Skeletal muscle satellite cell (primary cell): ENCODE results near the gene GRK5.
A peak's percentile ranks its signal among the peaks of the same experiment; 100 is the strongest.

Experiments
- H3K27me3 ChIP-seq: 2 replicates; pipeline ENCODE4 v1.7.0; 2013; ENCODE audit warnings: low read length; ENCODE audit not compliant: control insufficient read depth, insufficient read depth
- H3K36me3 ChIP-seq: 2 replicates; pipeline ENCODE4 v1.7.0; 2013; ENCODE audit warnings: mild to moderate bottlenecking, control low read depth, low read length; ENCODE audit not compliant: insufficient read depth
- H3K4me1 ChIP-seq: 2 replicates; pipeline ENCODE4 v1.7.0; 2013; ENCODE audit warnings: low read length; ENCODE audit not compliant: control insufficient read depth, insufficient read depth
- H3K4me2 ChIP-seq: 2 replicates; pipeline ENCODE4 v1.7.0; 2013; ENCODE audit warnings: mild to moderate bottlenecking, low read length
- H3K4me3 ChIP-seq: 2 replicates; pipeline ENCODE4 v1.7.0; 2013; ENCODE audit warnings: low read length
- H3K9ac ChIP-seq: 2 replicates; pipeline ENCODE4 v1.7.0; 2013; ENCODE audit warnings: mild to moderate bottlenecking, low read depth, low read length, moderate library complexity
- H3K9me3 ChIP-seq: replicated peaks from 2 replicates; pipeline ENCODE4 v1.7.0; 2013; ENCODE audit warnings: mild to moderate bottlenecking, control low read depth, low read length

The GRK5 gene

DNA sequence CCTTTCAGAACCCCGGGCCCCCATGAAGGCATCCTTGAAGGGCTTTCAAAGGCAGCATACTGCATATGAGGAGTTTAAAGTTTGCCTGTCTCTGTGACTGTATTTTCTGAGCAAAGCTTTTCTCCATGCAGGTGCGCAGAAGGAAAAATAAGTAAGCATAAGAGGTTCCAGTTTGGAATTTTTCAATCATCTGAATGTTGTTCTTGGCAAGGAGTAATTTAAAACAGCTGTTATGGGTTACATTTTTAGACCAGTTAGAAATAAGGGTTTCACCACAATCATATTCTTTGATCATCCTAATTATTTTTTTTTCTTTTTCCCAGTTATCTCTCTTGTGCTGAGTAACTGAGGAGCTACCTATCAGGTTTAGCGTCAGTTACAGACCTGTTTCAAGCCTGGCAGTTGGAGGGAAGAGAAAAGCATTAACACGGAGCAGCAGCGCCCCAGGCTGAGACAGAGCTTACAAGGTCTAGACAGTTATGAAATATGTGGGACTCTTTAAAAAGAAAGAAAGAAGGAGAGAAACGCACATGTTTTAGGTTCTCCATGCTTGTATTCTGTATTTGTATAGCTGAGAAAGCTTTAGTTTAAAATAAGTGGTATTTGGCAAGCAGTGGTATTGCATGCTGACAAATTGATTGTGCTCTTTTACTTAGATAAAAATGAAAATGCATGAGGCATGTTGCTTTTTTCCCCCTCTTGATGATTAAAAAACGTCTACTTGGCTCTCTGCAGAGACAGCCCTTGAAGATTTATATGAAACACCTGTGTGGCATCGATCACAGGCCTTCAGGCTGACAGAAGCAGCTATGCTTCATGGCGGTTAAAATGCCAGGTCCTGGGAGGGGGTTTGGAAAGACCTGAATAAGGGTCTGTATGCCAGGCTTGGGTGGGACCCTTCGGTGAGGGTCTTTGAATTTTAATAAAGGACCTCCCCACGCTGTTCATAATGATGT, 157.6 kb downstream of the GRK5 start:
- Histone ChIP-seq H3K4me2 (no peak overlapping the region), H3K9ac (no peak overlapping the region), H3K36me3 (no peaks in the 10 kb centered on the region), H3K9me3 (no peaks in the 10 kb centered on the region), H3K4me3 (no peak overlapping the region), H3K27me3 (peaks cover 12% of the 10 kb centered on the region), H3K4me1 (peaks cover 18% of the 10 kb centered on the region)

DNA sequence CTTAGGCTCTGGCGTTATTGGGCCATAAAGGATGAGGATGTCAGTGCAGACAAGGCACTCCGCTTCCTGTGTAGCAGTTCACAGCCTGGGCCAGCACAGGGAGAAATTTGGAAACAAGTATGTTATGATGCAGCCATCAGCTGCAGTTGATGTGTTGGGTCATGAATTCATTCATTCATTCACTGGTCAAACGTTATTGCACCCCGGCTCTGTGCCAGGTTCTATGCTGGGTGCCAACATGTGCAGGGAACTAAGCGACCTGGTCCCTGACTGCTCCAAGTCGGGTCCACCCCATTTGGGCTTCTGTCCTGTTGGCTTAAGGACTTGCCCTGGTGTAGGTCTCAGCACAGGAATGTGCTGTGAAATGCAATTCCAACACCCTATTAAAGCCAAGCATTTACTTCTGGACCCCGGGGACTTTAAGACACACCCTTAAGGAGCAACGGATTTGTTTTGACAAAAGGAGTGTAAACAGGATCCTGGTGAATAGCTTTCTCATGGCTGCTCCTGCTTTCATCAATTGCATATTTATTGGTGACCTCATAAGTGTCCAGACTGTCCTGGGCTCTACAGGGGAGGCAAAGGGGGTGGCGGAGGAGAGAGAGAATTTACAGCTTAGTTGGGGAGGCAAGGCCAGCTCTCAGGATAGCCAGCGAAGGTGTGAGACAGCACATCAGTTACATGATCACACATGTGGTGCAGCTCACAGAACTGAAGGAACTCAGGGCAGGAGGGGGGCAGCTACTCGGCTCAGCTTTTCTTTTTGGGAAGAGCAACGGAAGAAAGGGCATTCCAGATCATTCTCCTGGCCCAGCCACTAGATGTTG, 158.6 kb downstream of the GRK5 start:
- Histone ChIP-seq H3K9ac (no peak overlapping the region), H3K36me3 (no peaks in the 10 kb centered on the region), H3K4me3 (no peak overlapping the region), H3K4me2 (no peak overlapping the region), H3K27me3 (peaks cover 12% of the 10 kb centered on the region), H3K9me3 (no peaks in the 10 kb centered on the region), H3K4me1 (peaks cover 28% of the 10 kb centered on the region)

DNA sequence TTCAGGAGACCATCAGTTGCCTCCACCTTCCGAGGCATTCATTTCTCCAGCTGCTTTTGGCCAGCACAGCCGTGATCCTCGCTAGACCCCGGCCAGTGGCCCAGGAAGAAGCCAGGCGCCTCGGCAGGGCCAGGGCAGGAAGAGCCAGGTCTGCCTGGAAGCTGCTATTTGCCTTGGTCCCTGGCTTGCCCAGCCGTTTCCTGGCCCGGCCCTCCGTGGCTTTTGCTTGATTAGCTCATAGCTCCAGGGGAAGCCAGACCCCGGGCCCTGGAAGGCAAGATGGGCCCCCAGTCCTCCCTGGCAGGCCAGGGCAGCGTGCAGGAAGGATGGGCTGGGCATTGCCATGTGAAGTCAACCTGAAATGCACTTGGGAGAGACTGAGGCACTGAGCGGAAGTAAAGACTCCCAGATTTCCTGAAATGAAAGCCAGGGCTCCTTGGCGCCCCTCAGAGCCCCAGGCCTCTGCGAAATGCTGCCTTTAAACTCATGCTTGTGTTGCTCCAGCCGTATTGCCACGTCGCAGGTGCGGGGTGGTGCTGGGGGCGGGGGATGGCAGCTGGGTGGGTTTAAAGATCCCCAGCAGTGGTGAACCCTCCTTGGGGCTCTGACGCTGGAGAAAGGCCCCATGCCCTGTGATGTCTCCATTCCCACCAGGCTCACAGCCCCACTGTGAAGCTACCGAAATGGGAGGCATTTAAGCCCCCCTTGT, 160.6 kb downstream of the GRK5 start:
- H3K36me3 ChIP-seq, result no peaks in the 10 kb centered on the region
- H3K27me3 ChIP-seq, result peaks cover 12% of the 10 kb centered on the region
- no peaks in the 10 kb centered on the region for H3K9me3 ChIP-seq
- no peak overlapping the region for H3K9ac ChIP-seq
- no peak overlapping the region for H3K4me2 ChIP-seq
- no peak overlapping the region for H3K4me3 ChIP-seq
- peaks cover 36% of the 10 kb centered on the region for H3K4me1 ChIP-seq

GRCh38 chr10:119368581-119368980, 161.2 kb downstream of the GRK5 start:
- Histone ChIP-seq H3K4me2 (no peak overlapping the region), H3K36me3 (no peaks in the 10 kb centered on the region), H3K4me3 (no peak overlapping the region), H3K9ac (no peak overlapping the region), H3K27me3 (peaks cover 12% of the 10 kb centered on the region), H3K4me1 (peaks cover 36% of the 10 kb centered on the region), H3K9me3 (no peaks in the 10 kb centered on the region)

- Histone ChIP-seq H3K27me3 (peaks cover 12% of the 10 kb centered on the region), H3K4me2 (peak overlapping the region; percentile 41), H3K36me3 (no peaks in the 10 kb centered on the region), H3K4me3 (no peak overlapping the region), H3K4me1 (peaks cover 36% of the 10 kb centered on the region), H3K9me3 (no peaks in the 10 kb centered on the region), H3K9ac (peak overlapping the region; percentile 4)
Observed at GRCh38 chr10:119368991-119369869, 161.9 kb downstream of the GRK5 start.

- no peaks in the 10 kb centered on the region for H3K36me3 ChIP-seq
- peaks cover 30% of the 10 kb centered on the region for H3K4me1 ChIP-seq
- H3K27me3 ChIP-seq, result peaks cover 12% of the 10 kb centered on the region
- no peaks in the 10 kb centered on the region for H3K9me3 ChIP-seq
- H3K4me2 ChIP-seq, result peak overlapping the region; percentile 77
- H3K9ac ChIP-seq, result peak overlapping the region; percentile 62
- peak overlapping the region; percentile 41 for H3K4me3 ChIP-seq
Observed at GRCh38 chr10:119370111-119370741, 162.9 kb downstream of the GRK5 start.

DNA sequence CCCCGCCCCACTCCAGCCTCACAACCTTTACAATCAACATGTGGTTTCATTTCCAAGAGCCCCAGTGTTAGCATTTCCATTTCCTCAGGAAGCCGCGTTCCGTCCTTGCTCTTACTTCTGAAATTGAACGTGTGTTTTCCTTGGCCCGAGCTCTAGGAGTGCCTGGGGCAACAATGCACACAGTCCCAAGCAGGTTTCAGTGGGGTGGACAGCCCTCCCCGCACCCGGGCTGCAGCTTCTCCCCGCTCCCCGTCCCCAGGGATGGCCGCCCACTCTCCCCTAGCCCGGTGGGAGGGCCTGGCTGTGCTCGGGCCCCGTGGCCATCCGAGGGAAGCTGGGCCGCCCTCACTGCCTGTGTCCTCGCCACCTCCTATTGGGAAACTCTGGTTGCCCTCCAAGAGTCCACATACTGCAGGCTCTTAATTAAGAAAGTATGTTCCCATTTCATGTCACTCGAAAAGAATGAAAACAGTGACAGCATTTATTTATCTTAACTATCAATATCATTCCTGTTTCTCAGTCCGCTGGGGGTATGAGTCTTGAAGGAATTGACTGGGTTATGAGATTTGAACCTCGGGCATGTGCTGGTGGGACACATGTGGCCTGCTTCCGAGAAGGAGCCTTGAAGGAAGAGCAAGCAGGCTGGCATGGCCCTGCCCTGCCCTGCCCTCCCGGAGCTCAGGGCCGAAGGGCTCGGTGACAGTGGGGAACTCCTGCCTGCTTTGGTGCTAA, 163.8 kb downstream of the GRK5 start:
- Histone ChIP-seq H3K27me3 (peaks cover 5% of the 10 kb centered on the region), H3K9me3 (no peaks in the 10 kb centered on the region), H3K36me3 (no peaks in the 10 kb centered on the region), H3K9ac (peak overlapping the region; percentile 62), H3K4me1 (peaks cover 32% of the 10 kb centered on the region), H3K4me3 (no peak overlapping the region), H3K4me2 (peak overlapping the region; percentile 77)

DNA sequence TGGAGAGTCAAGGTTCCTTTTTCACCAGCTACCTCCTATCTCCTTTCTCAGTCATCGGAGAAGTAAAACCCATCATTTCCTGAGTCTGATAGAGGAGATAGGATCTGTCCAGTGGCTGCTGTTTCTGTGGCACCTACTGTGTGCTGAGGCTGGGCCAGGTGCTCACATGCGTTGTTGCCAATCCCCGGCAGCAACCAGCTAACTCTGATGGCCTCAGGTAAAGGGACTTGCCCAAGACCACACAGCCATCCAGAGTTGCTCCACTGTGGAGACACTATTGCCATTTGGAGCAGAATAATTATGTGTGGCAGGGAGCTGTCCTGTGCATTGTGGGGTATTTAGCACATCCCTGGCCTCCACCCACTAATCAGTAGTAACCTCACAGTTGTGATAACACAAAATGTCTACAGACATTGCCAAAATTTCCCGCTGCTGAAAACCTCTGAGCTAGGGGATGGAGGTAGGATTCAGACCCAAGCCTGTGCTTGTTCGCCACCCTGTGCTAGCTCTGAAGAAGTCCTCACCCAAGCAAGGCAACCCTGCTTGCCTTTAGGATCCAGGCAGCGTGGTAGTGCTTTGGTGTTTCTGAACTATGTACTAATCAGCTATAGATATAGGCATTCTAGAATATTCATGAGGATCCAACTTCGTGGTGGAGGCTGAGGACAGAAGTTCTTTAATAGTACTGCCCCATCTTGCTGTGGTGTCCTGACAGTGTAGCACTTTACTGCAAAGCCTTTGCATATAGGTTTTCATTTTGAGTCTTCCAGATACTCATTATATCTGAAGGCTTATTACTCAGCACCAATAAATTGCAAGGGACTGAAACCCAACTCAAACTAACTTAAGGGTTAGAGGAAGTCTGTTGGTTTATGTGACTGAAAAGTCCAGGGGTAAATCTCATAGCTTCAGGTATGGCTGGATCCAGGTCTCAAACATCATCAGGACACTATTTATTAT, 164.6 kb downstream of the GRK5 start:
- Histone ChIP-seq H3K27me3 (no peaks in the 10 kb centered on the region), H3K9ac (no peak overlapping the region), H3K4me3 (no peak overlapping the region), H3K4me1 (peaks cover 32% of the 10 kb centered on the region), H3K4me2 (no peak overlapping the region), H3K9me3 (no peaks in the 10 kb centered on the region), H3K36me3 (no peaks in the 10 kb centered on the region)

DNA sequence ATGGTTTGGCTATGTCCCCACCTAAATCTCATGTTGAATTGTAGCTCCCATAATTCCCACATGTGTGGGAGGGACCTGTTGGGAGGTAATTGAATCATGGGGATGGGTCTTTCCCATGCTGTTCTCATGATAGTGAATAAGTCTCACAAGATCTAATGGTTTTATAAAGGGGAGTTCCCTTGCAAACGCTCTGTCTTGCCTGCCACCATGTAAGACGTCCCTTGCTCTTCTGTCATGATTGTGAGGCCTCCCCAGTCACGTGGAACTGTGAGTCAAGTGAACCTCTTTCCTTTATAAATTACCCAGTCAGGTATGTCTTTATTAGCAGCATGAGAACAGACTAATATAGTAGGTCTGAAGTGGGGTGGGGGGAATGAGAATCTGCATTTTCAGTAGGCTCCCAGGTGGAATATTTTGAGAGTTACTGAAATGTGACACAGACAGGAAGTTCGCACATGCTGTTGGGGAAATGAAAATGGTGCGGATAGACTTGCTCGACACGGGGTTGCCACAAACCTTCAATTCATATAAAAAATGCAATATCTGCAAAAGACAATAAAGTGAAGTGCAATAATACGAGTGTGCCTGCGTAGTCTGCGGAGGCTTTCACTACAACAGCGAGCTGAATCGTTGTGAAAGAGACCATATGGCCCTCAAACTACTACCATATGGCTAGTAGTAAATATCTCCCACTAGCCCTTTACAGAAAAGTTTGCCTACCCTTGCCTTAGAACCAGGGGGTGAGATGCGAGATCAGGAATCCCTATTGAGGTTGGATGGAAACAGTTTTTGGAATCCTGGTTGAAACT, 166.1 kb downstream of the GRK5 start:
- no peak overlapping the region for H3K4me2 ChIP-seq
- H3K9ac ChIP-seq, result no peak overlapping the region
- H3K9me3 ChIP-seq, result no peaks in the 10 kb centered on the region
- no peaks in the 10 kb centered on the region for H3K27me3 ChIP-seq
- peaks cover 40% of the 10 kb centered on the region for H3K4me1 ChIP-seq
- no peak overlapping the region for H3K4me3 ChIP-seq
- no peaks in the 10 kb centered on the region for H3K36me3 ChIP-seq
